GM11168 (cell line): Measurements from ENCODE around the gene SGMS2.

Source experiments
- in situ Hi-C: fragments of 300-500 bp; cut with MboI; formaldehyde crosslinking; loops from one replicate; pipeline ENCODE4 v1.12.0; 2022; ENCODE audit warnings: low sequenced_read_pairs; ENCODE audit not compliant: unreplicated experiment

The SGMS2 gene

GRCh38 chr4:107824350-107825071 is at the start of gene SGMS2:
SGMS2 (plus strand) TSS chr4:107824932; CDS start chr4:107895554, 70,622 bp downstream.
- in situ Hi-C loops, result no loop called here

GRCh38 chr4:107777890-107778289 is 46.8 kb upstream of the SGMS2 start:
- in situ Hi-C loops, result no loop called here

GRCh38 chr4:107778784-107779530 is 45.8 kb upstream of the SGMS2 start:
- in situ Hi-C loops, result no loop called here

GRCh38 chr4:107780665-107781064 is 44.1 kb upstream of the SGMS2 start:
- in situ Hi-C loops, result no loop called here

- in situ Hi-C loops, result no loop called here
Observed at GRCh38 chr4:107791902-107792301, 32.8 kb upstream of the SGMS2 start.

GRCh38 chr4:107792711-107793110 is 32.0 kb upstream of the SGMS2 start:
- in situ Hi-C loops, result no loop called here

- in situ Hi-C loops, result no loop called here
Observed at GRCh38 chr4:107793996-107794395, 30.7 kb upstream of the SGMS2 start.

- in situ Hi-C loops, result no loop called here
Observed at GRCh38 chr4:107799669-107800450, 24.9 kb upstream of the SGMS2 start.

- in situ Hi-C loops, result no loop called here
Observed at GRCh38 chr4:107800706-107801105, 24.0 kb upstream of the SGMS2 start.

- in situ Hi-C loops, result no loop called here
Observed at GRCh38 chr4:107801766-107802211, 22.9 kb upstream of the SGMS2 start.

- in situ Hi-C loops, result no loop called here
Observed at GRCh38 chr4:107804956-107805355, 19.8 kb upstream of the SGMS2 start.

- in situ Hi-C loops, result no loop called here
Observed at GRCh38 chr4:107806196-107806595, 18.5 kb upstream of the SGMS2 start.

GRCh38 chr4:107808572-107808971 is 16.2 kb upstream of the SGMS2 start:
- in situ Hi-C loops, result no loop called here

- in situ Hi-C loops, result no loop called here
Observed at GRCh38 chr4:107809210-107809609, 15.5 kb upstream of the SGMS2 start.

GRCh38 chr4:107814758-107815157 is 10.0 kb upstream of the SGMS2 start:
- in situ Hi-C loops, result no loop called here

- in situ Hi-C loops, result no loop called here
Observed at GRCh38 chr4:107815158-107815557, 9.6 kb upstream of the SGMS2 start.

- in situ Hi-C loops, result no loop called here
Observed at GRCh38 chr4:107818301-107818910, 6.3 kb upstream of the SGMS2 start.

- in situ Hi-C loops, result no loop called here
Observed at GRCh38 chr4:107823870-107824349, 822 bp upstream of the SGMS2 start.

GRCh38 chr4:107825072-107825824 is 516 bp downstream of the SGMS2 start:
- in situ Hi-C loops, result no loop called here
